Nephron (organoid): ENCODE results near the gene NPLOC4.

Source experiments
- H3K27ac Mint-ChIP-seq, 3 experiments: 2 replicates each; pipeline ENCODE4 v1.8.0; 2020; ENCODE audit warnings: mixed read lengths in 3 of 3, mild to moderate bottlenecking in 2 of 3, moderate library complexity in 1 of 3
- H3K27me3 Mint-ChIP-seq: 2 replicates; pipeline ENCODE4 v1.8.0; 2021; ENCODE audit warnings: low read depth, mild to moderate bottlenecking, moderate library complexity, mixed read lengths
- H3K36me3 Mint-ChIP-seq: 2 replicates; pipeline ENCODE4 v1.8.0; 2020; ENCODE audit warnings: low read depth, mixed read lengths
- H3K4me1 Mint-ChIP-seq: 2 replicates; pipeline ENCODE4 v1.8.0; 2020; ENCODE audit warnings: mixed read lengths
- H3K4me3 Mint-ChIP-seq, 3 experiments: 2 replicates each; pipeline ENCODE4 v1.8.0; 2020; ENCODE audit warnings: mild to moderate bottlenecking in 3 of 3, mixed read lengths in 3 of 3, moderate library complexity in 2 of 3
- H3K9me3 Mint-ChIP-seq: 2 replicates; pipeline ENCODE4 v1.8.0; 2020; ENCODE audit warnings: mixed read lengths
- TF ChIP-seq, protein P1 (sequence below), 3 experiments: fragments of 200-600 bp; sonication (generic); IDR thresholded peaks; one replicate each; pipeline ENCODE4 v1.5.0; 2021; ENCODE audit warnings: antibody characterized with exemption in 3 of 3; ENCODE audit not compliant: unreplicated experiment in 3 of 3

Gene NPLOC4

DNA sequence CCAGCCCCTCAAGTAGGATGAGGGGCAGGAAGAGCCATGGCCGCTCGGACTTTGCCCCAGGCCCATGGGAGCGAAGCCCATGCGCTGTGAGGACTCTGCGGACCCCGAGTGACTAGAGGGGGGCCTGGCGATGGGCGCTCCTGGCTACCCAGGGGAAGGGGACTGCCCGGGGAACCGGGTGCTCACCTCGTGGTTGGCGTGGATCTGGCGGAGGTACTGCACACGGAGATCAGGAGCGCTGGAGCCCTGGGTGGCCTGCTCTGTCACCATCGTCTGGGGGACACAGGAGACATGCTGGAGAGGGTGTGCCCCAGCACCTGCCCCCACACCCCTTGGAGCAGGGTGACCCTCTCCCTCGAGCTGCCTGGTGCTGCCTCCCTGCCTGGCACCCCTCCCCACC is 95.8 kb downstream of the NPLOC4 start:
- H3K27ac Mint-ChIP-seq = no peak overlapping the region
- no peaks in the 10 kb centered on the region for H3K9me3 Mint-ChIP-seq
- H3K4me3 Mint-ChIP-seq = no peak overlapping the region

DNA sequence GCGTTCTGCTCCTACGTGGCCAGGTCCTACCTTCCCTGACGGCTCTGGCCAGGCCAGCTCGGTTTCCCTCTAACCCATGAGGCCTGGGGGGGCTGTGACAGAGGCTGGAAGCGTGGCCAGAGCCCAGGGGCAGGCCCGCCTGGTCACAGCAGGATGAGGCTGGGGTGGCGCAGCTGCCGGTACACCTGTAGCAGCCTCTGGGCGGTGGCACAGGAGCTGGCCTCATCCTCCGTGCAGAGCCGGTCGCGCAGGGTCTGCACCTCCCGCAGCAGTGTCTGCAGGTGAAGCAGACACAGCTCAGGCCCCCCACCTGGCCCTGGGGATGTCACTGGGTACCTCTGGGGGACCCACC is 96.3 kb downstream of the NPLOC4 start:
- TF ChIP-seq, protein P1, sequence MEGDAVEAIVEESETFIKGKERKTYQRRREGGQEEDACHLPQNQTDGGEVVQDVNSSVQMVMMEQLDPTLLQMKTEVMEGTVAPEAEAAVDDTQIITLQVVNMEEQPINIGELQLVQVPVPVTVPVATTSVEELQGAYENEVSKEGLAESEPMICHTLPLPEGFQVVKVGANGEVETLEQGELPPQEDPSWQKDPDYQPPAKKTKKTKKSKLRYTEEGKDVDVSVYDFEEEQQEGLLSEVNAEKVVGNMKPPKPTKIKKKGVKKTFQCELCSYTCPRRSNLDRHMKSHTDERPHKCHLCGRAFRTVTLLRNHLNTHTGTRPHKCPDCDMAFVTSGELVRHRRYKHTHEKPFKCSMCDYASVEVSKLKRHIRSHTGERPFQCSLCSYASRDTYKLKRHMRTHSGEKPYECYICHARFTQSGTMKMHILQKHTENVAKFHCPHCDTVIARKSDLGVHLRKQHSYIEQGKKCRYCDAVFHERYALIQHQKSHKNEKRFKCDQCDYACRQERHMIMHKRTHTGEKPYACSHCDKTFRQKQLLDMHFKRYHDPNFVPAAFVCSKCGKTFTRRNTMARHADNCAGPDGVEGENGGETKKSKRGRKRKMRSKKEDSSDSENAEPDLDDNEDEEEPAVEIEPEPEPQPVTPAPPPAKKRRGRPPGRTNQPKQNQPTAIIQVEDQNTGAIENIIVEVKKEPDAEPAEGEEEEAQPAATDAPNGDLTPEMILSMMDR (IDR thresholded peaks at IDR 0.05; ENCODE audit: unreplicated experiment in 3 of 3) = no peak
- H3K27me3 Mint-ChIP-seq = peaks cover 5% of the 10 kb centered on the region
- no peaks in the 10 kb centered on the region for H3K36me3 Mint-ChIP-seq
- H3K27ac Mint-ChIP-seq = no peak overlapping the region
- no peaks in the 10 kb centered on the region for H3K9me3 Mint-ChIP-seq
- H3K4me3 Mint-ChIP-seq = no peak overlapping the region
- peaks cover 9% of the 10 kb centered on the region for H3K4me1 Mint-ChIP-seq

More for the DNA sequence above, 95.8 kb downstream of the NPLOC4 start:
- H3K27me3 Mint-ChIP-seq = peaks cover under 1% of the 10 kb centered on the region
- TF ChIP-seq, protein P1 (IDR thresholded peaks at IDR 0.05; ENCODE audit: unreplicated experiment in 3 of 3) = no peak
- H3K4me1 Mint-ChIP-seq = peaks cover 9% of the 10 kb centered on the region
- no peaks in the 10 kb centered on the region for H3K36me3 Mint-ChIP-seq

DNA sequence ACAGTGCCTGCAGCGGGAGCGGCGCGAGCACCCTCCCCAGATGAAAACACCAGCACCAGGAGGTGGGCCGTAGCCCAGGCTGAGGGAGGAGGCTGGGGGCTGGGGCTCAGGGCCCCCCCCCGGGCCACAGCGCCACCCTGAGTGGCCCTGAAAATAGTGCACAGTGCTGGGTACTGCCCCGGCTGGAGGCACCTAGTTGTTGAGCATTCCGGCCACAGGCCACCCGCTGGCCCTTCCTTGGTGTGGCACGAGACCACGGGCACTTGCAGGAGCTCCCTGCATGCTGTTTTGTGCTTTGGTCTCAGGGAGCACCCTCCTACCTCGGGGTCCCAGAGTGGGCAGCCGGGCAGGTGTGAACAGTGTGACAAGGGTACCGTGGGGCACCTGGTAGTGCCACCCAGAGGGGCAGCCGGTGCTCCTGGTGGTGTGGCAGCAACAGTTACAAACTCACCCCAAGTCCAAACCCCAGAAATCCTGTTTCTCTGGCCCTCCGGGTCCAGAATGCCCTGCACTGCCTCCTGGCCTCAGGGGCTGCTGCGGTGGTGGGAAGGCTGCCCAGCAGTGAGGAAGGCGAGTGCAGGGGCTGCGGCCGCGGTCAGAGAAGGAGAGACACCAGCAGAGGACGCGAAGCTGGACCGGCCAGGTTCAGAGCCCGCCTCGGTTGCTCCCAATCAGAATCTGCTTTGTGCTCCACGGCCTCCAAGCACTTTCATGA is 96.8 kb downstream of the NPLOC4 start:
- Mint-ChIP-seq H3K4me1 (peaks cover 9% of the 10 kb centered on the region), H3K27me3 (peaks cover 9% of the 10 kb centered on the region), H3K27ac (no peak overlapping the region), H3K9me3 (no peaks in the 10 kb centered on the region), H3K4me3 (no peak overlapping the region), H3K36me3 (no peaks in the 10 kb centered on the region)
- TF ChIP-seq, protein P1 (IDR thresholded peaks at IDR 0.05; ENCODE audit: unreplicated experiment in 3 of 3) = no peak

DNA sequence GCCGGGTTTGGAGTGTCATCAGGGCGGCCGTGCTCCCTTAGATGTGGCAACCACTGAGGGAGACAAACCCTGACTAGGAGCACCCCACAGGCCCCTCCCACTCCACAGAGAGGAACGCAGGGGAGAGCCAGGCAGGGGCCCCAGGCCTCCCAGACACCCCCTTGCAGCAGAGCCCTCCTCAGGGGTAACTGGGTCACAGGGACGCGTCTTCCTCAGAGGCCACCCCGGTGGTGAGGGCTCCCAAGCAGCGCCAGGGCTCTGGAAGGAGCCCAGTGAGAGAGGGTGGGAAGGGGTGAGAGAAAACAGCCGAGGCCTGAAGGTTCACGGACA is 97.4 kb downstream of the NPLOC4 start:
- Mint-ChIP-seq H3K27me3 (peaks cover 9% of the 10 kb centered on the region), H3K4me3 (no peak overlapping the region), H3K36me3 (no peaks in the 10 kb centered on the region), H3K27ac (no peak overlapping the region), H3K9me3 (no peaks in the 10 kb centered on the region), H3K4me1 (peaks cover 9% of the 10 kb centered on the region)
- TF ChIP-seq, protein P1 (IDR thresholded peaks at IDR 0.05; ENCODE audit: unreplicated experiment in 3 of 3) = no peak

DNA sequence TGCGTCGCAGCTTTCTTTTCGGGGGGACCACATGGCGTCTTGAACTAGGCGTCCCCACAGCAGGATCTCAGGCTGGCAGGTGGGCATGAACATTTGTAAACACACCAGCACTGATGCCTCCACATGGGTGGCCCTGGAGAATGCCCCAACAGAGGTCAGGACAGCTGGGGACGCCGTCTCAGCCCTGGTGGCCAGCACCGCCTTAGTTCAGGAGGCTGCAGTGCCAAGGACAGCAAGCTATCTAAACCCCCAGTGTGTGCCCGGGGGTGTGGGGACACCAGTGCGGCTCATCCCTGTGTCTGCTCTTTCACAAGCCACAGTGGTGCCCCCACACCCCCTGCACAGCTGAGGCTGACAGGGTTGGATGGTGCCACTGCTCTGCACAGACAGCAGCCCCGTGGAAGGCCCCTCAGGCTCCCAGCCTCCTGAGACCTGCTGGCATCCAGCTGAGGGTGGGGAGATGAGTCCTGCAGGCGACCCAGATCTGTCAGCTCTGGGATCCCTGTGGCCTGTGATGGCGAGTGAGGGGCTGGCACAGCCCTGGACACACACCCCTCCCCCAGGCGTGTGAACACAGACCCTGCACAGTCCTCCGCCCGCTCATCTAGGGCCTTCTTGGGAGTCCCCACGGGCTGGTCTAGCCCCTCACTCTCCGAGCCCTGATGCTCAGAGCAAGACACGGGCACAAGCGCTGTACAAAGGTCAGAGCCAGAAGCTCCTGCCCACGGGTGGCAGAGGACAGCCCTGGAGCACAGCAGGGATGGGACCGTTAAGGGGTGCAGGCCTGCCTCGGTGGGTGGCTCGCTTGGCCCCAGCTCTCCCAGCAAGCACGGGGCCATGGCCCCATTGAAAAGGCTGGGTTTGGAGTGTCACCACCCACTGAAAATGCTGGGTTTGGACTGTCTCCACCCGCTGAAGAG is 98.0 kb downstream of the NPLOC4 start:
- H3K9me3 Mint-ChIP-seq = no peaks in the 10 kb centered on the region
- H3K4me3 Mint-ChIP-seq = no peak overlapping the region
- no peak overlapping the region for H3K27ac Mint-ChIP-seq
- H3K36me3 Mint-ChIP-seq = no peaks in the 10 kb centered on the region
- TF ChIP-seq, protein P1 (IDR thresholded peaks at IDR 0.05; ENCODE audit: unreplicated experiment in 3 of 3) = no peak
- H3K4me1 Mint-ChIP-seq = peaks cover 9% of the 10 kb centered on the region
- peaks cover 9% of the 10 kb centered on the region for H3K27me3 Mint-ChIP-seq
